Measurements from ENCODE around the gene NAP1L1. TPM values are rescaled to one million over a fixed set of nuclear protein-coding genes. Genes with fewer than 3 reads are reported as not detected.

Gene NAP1L1
- total and polyA plus RNA-seq, 2 experiments from 2014 or later = 658 to 996 TPM

DNA sequence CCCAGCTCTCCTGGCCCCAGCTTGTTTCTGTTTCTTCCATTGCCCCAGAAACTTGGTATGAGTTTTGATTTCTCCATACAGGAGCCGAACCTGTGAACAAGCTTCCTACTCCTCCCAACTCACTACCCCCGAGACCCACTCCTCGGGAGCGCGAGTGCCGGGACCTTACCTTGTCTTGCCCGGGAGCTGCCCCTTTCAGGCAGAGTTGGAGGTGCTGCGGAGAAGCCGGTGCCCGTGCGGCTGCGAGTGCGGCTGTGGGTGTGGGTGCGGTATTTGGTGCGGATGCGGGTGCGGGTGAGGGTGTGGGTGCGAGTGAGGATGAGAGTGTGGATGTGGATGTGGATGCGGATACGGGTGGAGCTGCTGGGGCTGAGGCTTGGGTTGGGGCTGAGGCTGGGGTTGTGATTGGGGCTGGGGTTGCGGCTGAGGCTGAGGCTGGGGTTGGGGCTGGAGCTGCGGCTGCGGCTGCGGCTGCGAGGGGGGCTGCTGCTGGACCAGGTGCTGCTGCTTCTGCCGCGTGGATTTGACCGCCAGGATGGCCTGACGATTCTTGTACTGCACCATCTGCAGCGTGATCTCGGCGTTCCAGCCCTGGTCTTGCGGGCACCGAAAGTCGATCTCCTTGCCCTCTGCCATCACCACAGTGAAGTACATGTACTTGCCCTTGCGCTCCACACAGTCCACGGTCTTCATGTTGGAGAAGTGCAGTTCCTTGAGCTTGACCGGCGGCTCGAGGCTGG is 54.0 kb downstream of the NAP1L1 start (continued):
- TF ChIP-seq, protein P1, sequence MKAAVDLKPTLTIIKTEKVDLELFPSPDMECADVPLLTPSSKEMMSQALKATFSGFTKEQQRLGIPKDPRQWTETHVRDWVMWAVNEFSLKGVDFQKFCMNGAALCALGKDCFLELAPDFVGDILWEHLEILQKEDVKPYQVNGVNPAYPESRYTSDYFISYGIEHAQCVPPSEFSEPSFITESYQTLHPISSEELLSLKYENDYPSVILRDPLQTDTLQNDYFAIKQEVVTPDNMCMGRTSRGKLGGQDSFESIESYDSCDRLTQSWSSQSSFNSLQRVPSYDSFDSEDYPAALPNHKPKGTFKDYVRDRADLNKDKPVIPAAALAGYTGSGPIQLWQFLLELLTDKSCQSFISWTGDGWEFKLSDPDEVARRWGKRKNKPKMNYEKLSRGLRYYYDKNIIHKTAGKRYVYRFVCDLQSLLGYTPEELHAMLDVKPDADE (IDR thresholded peaks at IDR 0.05) = no peak

DNA sequence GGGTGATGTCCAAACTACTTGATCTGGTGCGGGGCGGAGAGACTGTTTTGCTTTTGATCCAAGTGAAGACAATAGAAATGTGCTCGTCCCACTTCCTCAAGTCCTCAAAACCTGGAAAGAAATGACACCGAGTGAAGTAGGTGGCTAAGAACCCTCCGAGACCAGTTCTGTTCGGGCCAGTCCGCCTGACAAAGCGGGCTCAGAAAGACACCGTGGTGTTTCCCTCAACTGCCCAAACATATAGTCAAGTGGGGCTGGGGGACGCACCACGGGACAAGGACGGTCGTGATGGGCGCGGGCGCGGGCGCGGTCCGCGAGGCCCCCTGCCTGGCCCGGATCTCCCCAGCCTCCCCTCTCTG is 54.5 kb downstream of the NAP1L1 start:
- peaks cover 17% of the 10 kb centered on the region for H3K79me2 ChIP-seq (replicated peaks; ENCODE audit: insufficient read depth)
- peak overlapping the region; percentile 80 for H3K4me3 ChIP-seq
- Mint-ChIP-seq H3K9me3 (peaks cover 3% of the 10 kb centered on the region; the same call in 1 of the 3 replicates), H3K27me3 (ENCODE audit: insufficient read depth, low read depth, poor library complexity) (peaks cover 9% of the 10 kb centered on the region), H3K4me3 (peak overlapping the region; percentile 94), H3K36me3 (ENCODE audit: low read depth) (peaks cover 31% of the 10 kb centered on the region), H3K27ac (no peak overlapping the region), H3K4me1 (peaks cover 43% of the 10 kb centered on the region)
- DNase-seq (ENCODE audit: low spot score) (peak; percentile 52), ATAC-seq (peak; percentile 1)
- H4K20me1 ChIP-seq (replicated peaks; ENCODE audit: insufficient read depth) = no peaks in the 10 kb centered on the region
- H3F3A ChIP-seq (replicated peaks; ENCODE audit: low read depth) = no peaks in the 10 kb centered on the region
- peaks cover 33% of the 10 kb centered on the region for H3K4me1 ChIP-seq (ENCODE audit: insufficient read depth)
- H3K9me2 ChIP-seq (ENCODE audit: insufficient read depth) = no peaks in the 10 kb centered on the region
- no peak overlapping the region for H3K27ac ChIP-seq (ENCODE audit: low read depth)
- peak overlapping the region; percentile 77 for H3K4me2 ChIP-seq
- H2AFZ ChIP-seq = peak overlapping the region; percentile 64
- H3K27me3 ChIP-seq (ENCODE audit: insufficient read depth) = peaks cover 16% of the 10 kb centered on the region
- H3K36me3 ChIP-seq (ENCODE audit: insufficient read depth) = peaks cover 3% of the 10 kb centered on the region; the same call in 1 of the 2 replicates
- TF ChIP-seq ZNF114 (CRISPR knock-in tag; IDR thresholded peaks at IDR 0.05) = no peak
- no peak for TF ChIP-seq POLR2AphosphoS5 (IDR thresholded peaks at IDR 0.05; ENCODE audit: low read depth)
- no peak for TF ChIP-seq JUNB (IDR thresholded peaks at IDR 0.05; ENCODE audit: unreplicated experiment)
- TF ChIP-seq, protein P2, sequence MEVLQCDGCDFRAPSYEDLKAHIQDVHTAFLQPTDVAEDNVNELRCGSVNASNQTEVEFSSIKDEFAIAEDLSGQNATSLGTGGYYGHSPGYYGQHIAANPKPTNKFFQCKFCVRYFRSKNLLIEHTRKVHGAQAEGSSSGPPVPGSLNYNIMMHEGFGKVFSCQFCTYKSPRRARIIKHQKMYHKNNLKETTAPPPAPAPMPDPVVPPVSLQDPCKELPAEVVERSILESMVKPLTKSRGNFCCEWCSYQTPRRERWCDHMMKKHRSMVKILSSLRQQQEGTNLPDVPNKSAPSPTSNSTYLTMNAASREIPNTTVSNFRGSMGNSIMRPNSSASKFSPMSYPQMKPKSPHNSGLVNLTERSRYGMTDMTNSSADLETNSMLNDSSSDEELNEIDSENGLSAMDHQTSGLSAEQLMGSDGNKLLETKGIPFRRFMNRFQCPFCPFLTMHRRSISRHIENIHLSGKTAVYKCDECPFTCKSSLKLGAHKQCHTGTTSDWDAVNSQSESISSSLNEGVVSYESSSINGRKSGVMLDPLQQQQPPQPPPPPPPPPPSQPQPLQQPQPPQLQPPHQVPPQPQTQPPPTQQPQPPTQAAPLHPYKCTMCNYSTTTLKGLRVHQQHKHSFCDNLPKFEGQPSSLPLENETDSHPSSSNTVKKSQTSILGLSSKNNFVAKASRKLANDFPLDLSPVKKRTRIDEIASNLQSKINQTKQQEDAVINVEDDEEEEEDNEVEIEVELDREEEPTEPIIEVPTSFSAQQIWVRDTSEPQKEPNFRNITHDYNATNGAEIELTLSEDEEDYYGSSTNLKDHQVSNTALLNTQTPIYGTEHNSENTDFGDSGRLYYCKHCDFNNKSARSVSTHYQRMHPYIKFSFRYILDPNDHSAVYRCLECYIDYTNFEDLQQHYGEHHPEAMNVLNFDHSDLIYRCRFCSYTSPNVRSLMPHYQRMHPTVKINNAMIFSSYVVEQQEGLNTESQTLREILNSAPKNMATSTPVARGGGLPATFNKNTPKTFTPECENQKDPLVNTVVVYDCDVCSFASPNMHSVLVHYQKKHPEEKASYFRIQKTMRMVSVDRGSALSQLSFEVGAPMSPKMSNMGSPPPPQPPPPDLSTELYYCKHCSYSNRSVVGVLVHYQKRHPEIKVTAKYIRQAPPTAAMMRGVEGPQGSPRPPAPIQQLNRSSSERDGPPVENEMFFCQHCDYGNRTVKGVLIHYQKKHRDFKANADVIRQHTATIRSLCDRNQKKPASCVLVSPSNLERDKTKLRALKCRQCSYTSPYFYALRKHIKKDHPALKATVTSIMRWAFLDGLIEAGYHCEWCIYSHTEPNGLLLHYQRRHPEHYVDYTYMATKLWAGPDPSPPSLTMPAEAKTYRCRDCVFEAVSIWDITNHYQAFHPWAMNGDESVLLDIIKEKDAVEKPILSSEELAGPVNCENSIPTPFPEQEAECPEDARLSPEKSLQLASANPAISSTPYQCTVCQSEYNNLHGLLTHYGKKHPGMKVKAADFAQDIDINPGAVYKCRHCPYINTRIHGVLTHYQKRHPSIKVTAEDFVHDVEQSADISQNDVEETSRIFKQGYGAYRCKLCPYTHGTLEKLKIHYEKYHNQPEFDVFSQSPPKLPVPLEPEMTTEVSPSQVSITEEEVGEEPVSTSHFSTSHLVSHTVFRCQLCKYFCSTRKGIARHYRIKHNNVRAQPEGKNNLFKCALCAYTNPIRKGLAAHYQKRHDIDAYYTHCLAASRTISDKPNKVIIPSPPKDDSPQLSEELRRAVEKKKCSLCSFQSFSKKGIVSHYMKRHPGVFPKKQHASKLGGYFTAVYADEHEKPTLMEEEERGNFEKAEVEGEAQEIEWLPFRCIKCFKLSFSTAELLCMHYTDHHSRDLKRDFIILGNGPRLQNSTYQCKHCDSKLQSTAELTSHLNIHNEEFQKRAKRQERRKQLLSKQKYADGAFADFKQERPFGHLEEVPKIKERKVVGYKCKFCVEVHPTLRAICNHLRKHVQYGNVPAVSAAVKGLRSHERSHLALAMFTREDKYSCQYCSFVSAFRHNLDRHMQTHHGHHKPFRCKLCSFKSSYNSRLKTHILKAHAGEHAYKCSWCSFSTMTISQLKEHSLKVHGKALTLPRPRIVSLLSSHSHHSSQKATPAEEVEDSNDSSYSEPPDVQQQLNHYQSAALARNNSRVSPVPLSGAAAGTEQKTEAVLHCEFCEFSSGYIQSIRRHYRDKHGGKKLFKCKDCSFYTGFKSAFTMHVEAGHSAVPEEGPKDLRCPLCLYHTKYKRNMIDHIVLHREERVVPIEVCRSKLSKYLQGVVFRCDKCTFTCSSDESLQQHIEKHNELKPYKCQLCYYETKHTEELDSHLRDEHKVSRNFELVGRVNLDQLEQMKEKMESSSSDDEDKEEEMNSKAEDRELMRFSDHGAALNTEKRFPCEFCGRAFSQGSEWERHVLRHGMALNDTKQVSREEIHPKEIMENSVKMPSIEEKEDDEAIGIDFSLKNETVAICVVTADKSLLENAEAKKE (CRISPR knock-in tag; IDR thresholded peaks at IDR 0.05) = no peak
- TF ChIP-seq, protein P3, sequence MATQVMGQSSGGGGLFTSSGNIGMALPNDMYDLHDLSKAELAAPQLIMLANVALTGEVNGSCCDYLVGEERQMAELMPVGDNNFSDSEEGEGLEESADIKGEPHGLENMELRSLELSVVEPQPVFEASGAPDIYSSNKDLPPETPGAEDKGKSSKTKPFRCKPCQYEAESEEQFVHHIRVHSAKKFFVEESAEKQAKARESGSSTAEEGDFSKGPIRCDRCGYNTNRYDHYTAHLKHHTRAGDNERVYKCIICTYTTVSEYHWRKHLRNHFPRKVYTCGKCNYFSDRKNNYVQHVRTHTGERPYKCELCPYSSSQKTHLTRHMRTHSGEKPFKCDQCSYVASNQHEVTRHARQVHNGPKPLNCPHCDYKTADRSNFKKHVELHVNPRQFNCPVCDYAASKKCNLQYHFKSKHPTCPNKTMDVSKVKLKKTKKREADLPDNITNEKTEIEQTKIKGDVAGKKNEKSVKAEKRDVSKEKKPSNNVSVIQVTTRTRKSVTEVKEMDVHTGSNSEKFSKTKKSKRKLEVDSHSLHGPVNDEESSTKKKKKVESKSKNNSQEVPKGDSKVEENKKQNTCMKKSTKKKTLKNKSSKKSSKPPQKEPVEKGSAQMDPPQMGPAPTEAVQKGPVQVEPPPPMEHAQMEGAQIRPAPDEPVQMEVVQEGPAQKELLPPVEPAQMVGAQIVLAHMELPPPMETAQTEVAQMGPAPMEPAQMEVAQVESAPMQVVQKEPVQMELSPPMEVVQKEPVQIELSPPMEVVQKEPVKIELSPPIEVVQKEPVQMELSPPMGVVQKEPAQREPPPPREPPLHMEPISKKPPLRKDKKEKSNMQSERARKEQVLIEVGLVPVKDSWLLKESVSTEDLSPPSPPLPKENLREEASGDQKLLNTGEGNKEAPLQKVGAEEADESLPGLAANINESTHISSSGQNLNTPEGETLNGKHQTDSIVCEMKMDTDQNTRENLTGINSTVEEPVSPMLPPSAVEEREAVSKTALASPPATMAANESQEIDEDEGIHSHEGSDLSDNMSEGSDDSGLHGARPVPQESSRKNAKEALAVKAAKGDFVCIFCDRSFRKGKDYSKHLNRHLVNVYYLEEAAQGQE (IDR thresholded peaks at IDR 0.05; ENCODE audit: unreplicated experiment) = no peak
- no peak for TF ChIP-seq EZH2 (IDR thresholded peaks at IDR 0.05; ENCODE audit: low read depth, unreplicated experiment)
- no peak for TF ChIP-seq NANOG (IDR thresholded peaks at IDR 0.05; ENCODE audit: borderline replicate concordance)
- TF ChIP-seq EZH2phosphoT487 (IDR thresholded peaks at IDR 0.05; ENCODE audit: unreplicated experiment) = no peak
- no peak for TF ChIP-seq CREB1 (CRISPR knock-in tag; IDR thresholded peaks at IDR 0.05; ENCODE audit: low read depth)
- no peak for TF ChIP-seq STAT1 (IDR thresholded peaks at IDR 0.05; ENCODE audit: unreplicated experiment)
- no peak for TF ChIP-seq ZNF331 (CRISPR knock-in tag; IDR thresholded peaks at IDR 0.05; ENCODE audit: low read depth)
- TF ChIP-seq, protein P4, sequence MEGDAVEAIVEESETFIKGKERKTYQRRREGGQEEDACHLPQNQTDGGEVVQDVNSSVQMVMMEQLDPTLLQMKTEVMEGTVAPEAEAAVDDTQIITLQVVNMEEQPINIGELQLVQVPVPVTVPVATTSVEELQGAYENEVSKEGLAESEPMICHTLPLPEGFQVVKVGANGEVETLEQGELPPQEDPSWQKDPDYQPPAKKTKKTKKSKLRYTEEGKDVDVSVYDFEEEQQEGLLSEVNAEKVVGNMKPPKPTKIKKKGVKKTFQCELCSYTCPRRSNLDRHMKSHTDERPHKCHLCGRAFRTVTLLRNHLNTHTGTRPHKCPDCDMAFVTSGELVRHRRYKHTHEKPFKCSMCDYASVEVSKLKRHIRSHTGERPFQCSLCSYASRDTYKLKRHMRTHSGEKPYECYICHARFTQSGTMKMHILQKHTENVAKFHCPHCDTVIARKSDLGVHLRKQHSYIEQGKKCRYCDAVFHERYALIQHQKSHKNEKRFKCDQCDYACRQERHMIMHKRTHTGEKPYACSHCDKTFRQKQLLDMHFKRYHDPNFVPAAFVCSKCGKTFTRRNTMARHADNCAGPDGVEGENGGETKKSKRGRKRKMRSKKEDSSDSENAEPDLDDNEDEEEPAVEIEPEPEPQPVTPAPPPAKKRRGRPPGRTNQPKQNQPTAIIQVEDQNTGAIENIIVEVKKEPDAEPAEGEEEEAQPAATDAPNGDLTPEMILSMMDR (conservative IDR thresholded peaks at IDR 0.05; ENCODE audit: low read depth in 2 of 2) = no peak
